ENCODE results near the gene UBE2N.

DNA sequence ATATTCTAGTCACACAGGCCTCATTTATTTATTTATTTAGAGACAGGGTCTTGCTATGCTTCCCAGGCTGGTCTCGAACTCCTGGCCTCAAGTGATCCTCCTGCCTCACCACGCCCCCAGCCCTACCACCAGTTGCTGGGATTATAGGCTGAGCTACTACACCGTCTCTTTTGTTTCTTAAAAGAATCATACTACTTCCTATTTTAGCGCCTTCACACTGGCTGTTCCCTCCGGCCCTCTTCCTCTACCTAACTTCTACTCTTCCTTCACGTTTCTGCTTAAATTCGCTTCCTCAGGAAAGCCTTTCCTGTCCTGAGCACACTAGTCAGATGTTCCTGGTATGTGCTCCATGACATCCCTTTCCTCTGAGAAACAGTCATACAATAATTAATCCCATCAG lies 19.2 kb upstream of the UBE2N start:
- TF ChIP-seq CTCF (IDR thresholded peaks at IDR 0.05) (no peak), POLR2A (IDR thresholded peaks at IDR 0.05) (no peak)
